ENCODE data around the gene PNLIPRP3.

The PNLIPRP3 gene

GRCh38 chr10:116490028-116490662, 62.5 kb downstream of the PNLIPRP3 start:
- peak; percentile 21 for DNase-seq (ENCODE audit: low read depth)
- no peak overlapping the region for H3K4me3 ChIP-seq (ENCODE audit: control insufficient read depth, low read depth, low read length)
- TF ChIP-seq CTCF (conservative IDR thresholded peaks at IDR 0.05; ENCODE audit: control insufficient read depth, insufficient read depth, low read depth, low read length) = peak; percentile 50

- TF ChIP-seq CTCF (conservative IDR thresholded peaks at IDR 0.05; ENCODE audit: control insufficient read depth, insufficient read depth, low read depth, low read length) = no peak
- no peak overlapping the region for H3K4me3 ChIP-seq (ENCODE audit: control insufficient read depth, low read depth, low read length)
- DNase-seq (ENCODE audit: low read depth) = no peak
Measured at GRCh38 chr10:116504786-116505185, 77.1 kb downstream of the PNLIPRP3 start.

- no peak for DNase-seq (ENCODE audit: low read depth)
- no peak overlapping the region for H3K4me3 ChIP-seq (ENCODE audit: control insufficient read depth, low read depth, low read length)
- no peak for TF ChIP-seq CTCF (conservative IDR thresholded peaks at IDR 0.05; ENCODE audit: control insufficient read depth, insufficient read depth, low read depth, low read length)
Measured at GRCh38 chr10:116510565-116510964, 82.9 kb downstream of the PNLIPRP3 start.

- no peak for TF ChIP-seq CTCF (conservative IDR thresholded peaks at IDR 0.05; ENCODE audit: control insufficient read depth, insufficient read depth, low read depth, low read length)
- no peak overlapping the region for H3K4me3 ChIP-seq (ENCODE audit: control insufficient read depth, low read depth, low read length)
- DNase-seq (ENCODE audit: low read depth) = no peak
Measured at GRCh38 chr10:116511365-116511764, 83.7 kb downstream of the PNLIPRP3 start.

- peak; percentile 50 for DNase-seq (ENCODE audit: low read depth)
- no peak overlapping the region for H3K4me3 ChIP-seq (ENCODE audit: control insufficient read depth, low read depth, low read length)
- peak; percentile 77 for TF ChIP-seq CTCF (conservative IDR thresholded peaks at IDR 0.05; ENCODE audit: control insufficient read depth, insufficient read depth, low read depth, low read length)
Measured at GRCh38 chr10:116521424-116522290, 94.0 kb downstream of the PNLIPRP3 start.

- TF ChIP-seq CTCF (conservative IDR thresholded peaks at IDR 0.05; ENCODE audit: control insufficient read depth, insufficient read depth, low read depth, low read length) = no peak
- DNase-seq (ENCODE audit: low read depth) = no peak
- H3K4me3 ChIP-seq (ENCODE audit: control insufficient read depth, low read depth, low read length) = no peak overlapping the region
Measured at GRCh38 chr10:116522803-116523381, 95.2 kb downstream of the PNLIPRP3 start.
